Gastrocnemius medialis (tissue), 4 donors: ENCODE results near the gene TREML1. TPM values are rescaled to one million over a fixed set of nuclear protein-coding genes. Genes with fewer than 3 reads are reported as not detected.

Experiments used
- ATAC-seq, 2 donors: fragments of 150-250 bp; one replicate each; pipeline ENCODE4 v1.9.1; 2016
- DNase-seq, 2 donors: peaks; one replicate each; pipeline ENCODE4 v3.0.0-alpha.2; 2019
- H3K27ac ChIP-seq, 4 donors: fragments of 200-600 bp; sonication (generic); 1 replicate in 1 of 4; 2 replicates in 3 of 4; pipeline ENCODE4 v1.5.1; 2016 to 2018; ENCODE audit warnings: mild to moderate bottlenecking in 2 of 4, moderate library complexity in 1 of 4
- H3K27me3 ChIP-seq, 3 donors: fragments of 200-600 bp; sonication (generic) in 2 of 3; 1 replicate in 1 of 3; 2 replicates in 2 of 3; pipeline versions ENCODE4 v1.5.1 to v1.6.0; 2016 to 2019; ENCODE audit warnings: mild to moderate bottlenecking in 1 of 3, moderate library complexity in 1 of 3
- H3K36me3 ChIP-seq, 2 donors: fragments of 200-600 bp; sonication (generic) in 1 of 2; one replicate each; pipeline ENCODE4 v1.5.1; 2017 to 2018
- H3K4me1 ChIP-seq, 2 donors: fragments of 200-600 bp; sonication (generic) in 1 of 2; one replicate each; pipeline ENCODE4 v1.5.1; 2016 to 2017; ENCODE audit warnings: mild to moderate bottlenecking in 2 of 2
- H3K4me3 ChIP-seq, 4 donors: fragments of 200-600 bp; sonication (generic) in 3 of 4; 1 replicate in 1 of 4; 2 replicates in 3 of 4; pipeline ENCODE4 v1.5.1; 2016 to 2019; ENCODE audit warnings: mild to moderate bottlenecking in 2 of 4
- H3K9me3 ChIP-seq, 3 donors: fragments of 200-600 bp; sonication (generic) in 2 of 3; 1 replicate in 1 of 3; 2 replicates in 2 of 3; pipeline ENCODE4 v1.5.1; 2016 to 2019
- POLR2A ChIP-seq, 2 donors: fragments of 450-650 bp; IDR thresholded peaks; one replicate each; pipeline ENCODE4 v1.6.1; 2017; ENCODE audit warnings: antibody characterized with exemption in 2 of 2, mild to moderate bottlenecking in 2 of 2, moderate library complexity in 2 of 2
- in situ Hi-C, 4 donors: fragments of 200-750 bp; cut with MboI; loops; one replicate each; pipeline versions ENCODE4 v1.15.0 to v1.8.0; 2017; ENCODE audit warnings: low sequenced_read_pairs in 4 of 4
- intact Hi-C: fragments of 100-400 bp; cut with DNase I; formaldehyde crosslinking; loops from one replicate; pipeline ENCODE4 v1.15.1; 2023; ENCODE audit warnings: low total_unique reads
- total RNA-seq, 4 donors: library from RNA; depleted of rRNA; stranded (reverse); fragments of >200 nt; gene quantifications; one replicate each; pipeline versions ENCODE4 v1.1.0 to v1.2.3, GENCODE V29; 2016
- TF ChIP-seq, protein P1 (sequence below), 5 experiments: fragments of 450-650 bp in 3 of 5; fragments of 200-600 bp in 2 of 5; sonication (generic) in 2 of 5; IDR thresholded peaks in 4 of 5; conservative IDR thresholded peaks in 1 of 5; 1 replicate in 4 of 5; 2 replicates in 1 of 5; pipeline ENCODE4 v1.5.1; 2016 to 2019; ENCODE audit warnings: antibody characterized with exemption in 5 of 5, mild to moderate bottlenecking in 3 of 5, moderate library complexity in 3 of 5

The TREML1 gene, protein sequence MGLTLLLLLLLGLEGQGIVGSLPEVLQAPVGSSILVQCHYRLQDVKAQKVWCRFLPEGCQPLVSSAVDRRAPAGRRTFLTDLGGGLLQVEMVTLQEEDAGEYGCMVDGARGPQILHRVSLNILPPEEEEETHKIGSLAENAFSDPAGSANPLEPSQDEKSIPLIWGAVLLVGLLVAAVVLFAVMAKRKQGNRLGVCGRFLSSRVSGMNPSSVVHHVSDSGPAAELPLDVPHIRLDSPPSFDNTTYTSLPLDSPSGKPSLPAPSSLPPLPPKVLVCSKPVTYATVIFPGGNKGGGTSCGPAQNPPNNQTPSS
- total RNA-seq, result not detected

DNA sequence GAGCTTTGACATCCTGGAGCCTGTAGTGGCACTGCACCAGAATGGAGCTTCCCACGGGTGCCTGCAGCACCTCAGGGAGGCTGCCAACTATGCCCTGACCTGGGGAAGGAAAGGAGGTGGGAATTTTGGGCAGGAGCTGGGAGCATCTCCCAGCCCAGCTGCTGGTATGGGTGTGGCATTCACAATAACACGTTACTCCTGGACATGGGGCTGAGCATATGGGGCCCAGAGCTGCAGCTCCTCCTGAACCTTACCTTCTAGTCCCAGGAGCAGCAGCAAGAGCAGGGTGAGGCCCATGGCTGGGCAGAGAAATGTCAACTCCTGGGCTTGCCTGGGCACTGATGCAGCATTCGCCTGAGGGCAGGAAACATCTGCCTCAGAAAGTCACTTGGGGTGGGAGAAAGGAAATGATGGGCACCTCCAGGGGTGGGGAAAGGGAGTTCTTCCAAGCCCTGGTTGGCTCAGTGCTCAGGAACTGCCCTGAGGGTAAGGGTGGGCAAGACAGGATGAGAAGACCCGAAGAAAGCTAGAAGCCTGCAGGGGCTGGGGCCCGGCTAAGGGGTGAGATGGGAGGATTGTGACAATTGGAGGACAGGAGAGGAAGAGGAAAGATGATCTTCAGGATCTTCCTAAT, at the start of gene TREML1:
TSS of gene TREML1 (minus strand) at position 356 of the 634 bp plus-strand sequence. CDS start at position 297, 59 bp downstream.
- in situ Hi-C loops, result no loop called here
- Histone ChIP-seq H3K27me3 (no peaks in the 10 kb centered on the region), H3K4me3 (no peak within 1 kb of the TSS), H3K4me1 (no peaks in the 10 kb centered on the region), H3K36me3 (peaks cover 0 to 2% of the 10 kb centered on the region in 2 donors), H3K9me3 (no peaks in the 10 kb centered on the region), H3K27ac (no peak within 1 kb of the TSS)
- intact Hi-C loops, result no loop called here
- DNase-seq, result no peak
- TF ChIP-seq POLR2A (IDR thresholded peaks at IDR 0.05), result no peak
- TF ChIP-seq, protein P1, sequence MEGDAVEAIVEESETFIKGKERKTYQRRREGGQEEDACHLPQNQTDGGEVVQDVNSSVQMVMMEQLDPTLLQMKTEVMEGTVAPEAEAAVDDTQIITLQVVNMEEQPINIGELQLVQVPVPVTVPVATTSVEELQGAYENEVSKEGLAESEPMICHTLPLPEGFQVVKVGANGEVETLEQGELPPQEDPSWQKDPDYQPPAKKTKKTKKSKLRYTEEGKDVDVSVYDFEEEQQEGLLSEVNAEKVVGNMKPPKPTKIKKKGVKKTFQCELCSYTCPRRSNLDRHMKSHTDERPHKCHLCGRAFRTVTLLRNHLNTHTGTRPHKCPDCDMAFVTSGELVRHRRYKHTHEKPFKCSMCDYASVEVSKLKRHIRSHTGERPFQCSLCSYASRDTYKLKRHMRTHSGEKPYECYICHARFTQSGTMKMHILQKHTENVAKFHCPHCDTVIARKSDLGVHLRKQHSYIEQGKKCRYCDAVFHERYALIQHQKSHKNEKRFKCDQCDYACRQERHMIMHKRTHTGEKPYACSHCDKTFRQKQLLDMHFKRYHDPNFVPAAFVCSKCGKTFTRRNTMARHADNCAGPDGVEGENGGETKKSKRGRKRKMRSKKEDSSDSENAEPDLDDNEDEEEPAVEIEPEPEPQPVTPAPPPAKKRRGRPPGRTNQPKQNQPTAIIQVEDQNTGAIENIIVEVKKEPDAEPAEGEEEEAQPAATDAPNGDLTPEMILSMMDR (IDR thresholded peaks at IDR 0.05 in 4 of 5, conservative IDR thresholded peaks at IDR 0.05 in 1 of 5), result no peak
- ATAC-seq, result no peak

DNA sequence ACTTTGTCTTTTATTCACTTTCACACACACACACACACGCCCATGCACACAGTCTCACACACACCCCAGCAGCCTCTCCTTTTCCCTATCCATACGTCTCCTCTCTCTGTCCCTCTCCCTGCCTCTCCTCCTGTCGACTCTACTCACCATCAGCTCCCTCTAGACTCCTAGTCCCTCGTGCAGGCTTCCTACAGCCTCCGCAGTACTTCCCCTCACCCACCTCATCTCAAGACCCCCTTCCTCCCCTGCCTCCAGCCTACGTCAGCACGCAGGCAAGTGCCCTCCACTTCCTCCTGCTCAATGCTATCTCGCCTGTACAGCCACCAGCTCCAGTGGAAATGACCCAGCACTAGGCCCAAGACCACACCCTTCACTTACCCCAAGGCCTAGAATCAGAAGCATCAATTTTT, 47.6 kb upstream of the TREML1 start:
- TF ChIP-seq, protein P1 (IDR thresholded peaks at IDR 0.05 in 4 of 5, conservative IDR thresholded peaks at IDR 0.05 in 1 of 5), result no peak
- no peak for TF ChIP-seq POLR2A (IDR thresholded peaks at IDR 0.05)
- Histone ChIP-seq H3K27ac (no peak overlapping the region), H3K4me1 (no peaks in the 10 kb centered on the region), H3K9me3 (no peaks in the 10 kb centered on the region), H3K27me3 (peaks cover 0 to 3% (median 0%) of the 10 kb centered on the region in 3 donors), H3K36me3 (no peaks in the 10 kb centered on the region), H3K4me3 (no peak overlapping the region)
- ATAC-seq (no peak), DNase-seq (no peak)
- in situ Hi-C loops, result no loop called here
- intact Hi-C loops, result no loop called here

DNA sequence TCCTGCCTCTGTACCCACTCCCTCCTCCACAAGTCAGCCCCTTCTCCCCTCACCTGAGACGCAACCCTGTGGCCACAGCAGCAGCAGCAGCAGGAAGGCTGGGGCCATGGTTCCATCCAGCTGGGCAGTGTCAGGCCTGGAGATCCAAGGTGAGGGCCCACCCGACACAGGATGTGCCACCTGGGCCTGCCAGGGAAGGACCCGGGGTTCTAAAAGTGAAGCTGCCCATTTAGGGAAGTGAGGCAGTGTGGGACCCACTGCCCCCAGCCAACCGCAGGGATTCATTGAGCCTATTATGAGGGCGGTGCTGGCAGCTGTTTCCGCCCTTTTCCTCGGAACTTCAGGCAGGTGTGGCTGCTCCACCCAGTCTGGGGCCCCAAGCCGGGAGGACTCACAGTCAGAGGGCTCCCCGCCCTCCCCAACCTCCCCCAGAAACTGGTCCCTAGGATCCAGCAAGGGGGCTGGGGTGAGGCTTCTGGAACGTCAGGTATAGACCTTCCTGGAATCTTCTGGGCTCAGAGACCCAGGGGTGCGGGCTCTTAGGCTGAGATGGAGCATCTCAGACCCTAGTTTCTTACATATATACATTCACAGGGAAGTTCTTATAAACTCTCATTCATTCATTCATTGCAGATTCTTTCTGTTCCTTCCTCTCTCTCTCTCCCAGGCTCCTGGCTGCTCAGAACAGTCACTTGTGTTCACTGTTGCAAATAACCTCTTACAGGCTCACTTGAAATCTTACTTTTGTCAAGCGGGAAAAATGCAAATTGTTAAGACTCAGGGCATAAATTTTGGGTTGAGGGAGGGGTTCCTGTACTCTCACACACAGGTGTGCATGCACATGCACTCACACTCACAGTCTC, 47.0 kb upstream of the TREML1 start, which contains the start of gene TREML2:
TSS of gene TREML2 (minus strand) at position 249 of the 863 bp plus-strand sequence. CDS start at position 108, 141 bp downstream.
- no peaks in the 10 kb centered on the region for H3K4me1 ChIP-seq
- no peak within 1 kb of the TSS for H3K4me3 ChIP-seq
- no peak within 1 kb of the TSS for H3K27ac ChIP-seq
- intact Hi-C loops, result no loop called here
- no peaks in the 10 kb centered on the region for H3K9me3 ChIP-seq
- in situ Hi-C loops, result no loop called here
- TF ChIP-seq POLR2A (IDR thresholded peaks at IDR 0.05), result no peak
- TF ChIP-seq, protein P1 (IDR thresholded peaks at IDR 0.05 in 4 of 5, conservative IDR thresholded peaks at IDR 0.05 in 1 of 5), result no peak
- no peak for ATAC-seq
- no peaks in the 10 kb centered on the region for H3K36me3 ChIP-seq
- no peak for DNase-seq
- H3K27me3 ChIP-seq, result peaks cover 0 to 8% (median 0%) of the 10 kb centered on the region in 3 donors

DNA sequence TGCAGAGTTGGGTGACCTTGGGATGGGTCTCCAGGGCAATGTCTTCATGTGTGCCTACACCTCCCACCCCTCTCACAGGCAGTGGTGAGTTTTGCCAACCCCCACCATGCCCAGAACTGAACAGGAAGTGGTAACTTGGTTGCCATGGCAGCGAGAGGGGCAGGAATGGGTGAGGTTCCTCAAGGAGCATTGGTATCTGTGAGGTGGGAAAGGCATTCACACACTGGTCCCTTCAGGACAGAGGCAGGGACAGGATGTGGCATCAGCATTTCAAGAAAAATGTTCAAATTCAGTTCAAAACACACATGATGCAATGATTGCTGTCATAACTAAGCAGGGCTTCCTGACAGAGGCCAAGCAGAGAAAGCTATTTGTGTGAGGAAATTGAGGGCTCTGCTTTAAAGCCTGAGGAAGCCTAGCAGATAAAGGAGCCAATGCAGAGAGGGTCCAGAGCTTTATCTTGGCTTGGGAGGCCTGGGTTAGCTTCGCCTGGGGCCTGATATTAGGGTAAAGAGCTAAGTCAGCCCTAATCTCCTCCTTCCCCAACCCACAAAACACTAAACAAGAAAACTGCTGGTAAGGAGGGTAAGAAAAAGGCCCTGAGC, 46.3 kb upstream of the TREML1 start:
- Histone ChIP-seq H3K27me3 (peaks cover 0 to 12% (median 0%) of the 10 kb centered on the region in 3 donors), H3K27ac (no peak overlapping the region), H3K4me1 (no peaks in the 10 kb centered on the region), H3K36me3 (no peaks in the 10 kb centered on the region), H3K4me3 (no peak overlapping the region), H3K9me3 (no peaks in the 10 kb centered on the region)
- in situ Hi-C loops, result no loop called here
- TF ChIP-seq, protein P1 (IDR thresholded peaks at IDR 0.05 in 4 of 5, conservative IDR thresholded peaks at IDR 0.05 in 1 of 5), result no peak
- TF ChIP-seq POLR2A (IDR thresholded peaks at IDR 0.05), result no peak
- intact Hi-C loops, result no loop called here
- no peak for DNase-seq
- ATAC-seq, result no peak
